ENCODE measurements around the gene FLOT2.
A peak's percentile ranks its signal among the peaks of the same experiment; 100 is the strongest.

DNA sequence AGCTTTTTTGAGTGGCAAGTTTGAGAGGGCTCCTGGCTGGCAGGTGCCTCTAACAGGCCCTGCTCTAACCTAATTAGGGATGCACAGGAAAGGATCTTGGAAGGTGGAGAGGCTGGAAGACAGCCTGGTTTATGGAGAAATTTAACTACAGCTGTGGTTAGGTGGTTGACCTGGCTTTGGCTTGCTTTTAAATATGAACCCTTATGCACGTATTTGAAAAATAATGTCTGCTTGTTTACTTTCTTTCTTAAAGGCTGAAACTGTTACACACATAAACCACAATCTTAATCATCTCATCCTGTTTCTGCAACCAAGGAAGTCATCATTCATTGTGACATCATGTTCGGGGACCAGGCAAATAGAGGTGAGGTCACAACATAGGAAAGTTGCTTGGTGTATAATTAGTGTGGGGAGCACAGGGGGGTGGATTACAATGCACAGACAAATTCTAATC lies 28.4 kb upstream of the FLOT2 start:
- TF ChIP-seq POLR2A (IDR thresholded peaks at IDR 0.05) = peak in 1 of 2 donors; percentile 6
- TF ChIP-seq CTCF (IDR thresholded peaks at IDR 0.05 in 4 of 5, conservative IDR thresholded peaks at IDR 0.05 in 1 of 5) = no peak

All from gastrocnemius medialis (tissue), 4 donors.